ENCODE results near the gene ZW10.

Gene ZW10

DNA sequence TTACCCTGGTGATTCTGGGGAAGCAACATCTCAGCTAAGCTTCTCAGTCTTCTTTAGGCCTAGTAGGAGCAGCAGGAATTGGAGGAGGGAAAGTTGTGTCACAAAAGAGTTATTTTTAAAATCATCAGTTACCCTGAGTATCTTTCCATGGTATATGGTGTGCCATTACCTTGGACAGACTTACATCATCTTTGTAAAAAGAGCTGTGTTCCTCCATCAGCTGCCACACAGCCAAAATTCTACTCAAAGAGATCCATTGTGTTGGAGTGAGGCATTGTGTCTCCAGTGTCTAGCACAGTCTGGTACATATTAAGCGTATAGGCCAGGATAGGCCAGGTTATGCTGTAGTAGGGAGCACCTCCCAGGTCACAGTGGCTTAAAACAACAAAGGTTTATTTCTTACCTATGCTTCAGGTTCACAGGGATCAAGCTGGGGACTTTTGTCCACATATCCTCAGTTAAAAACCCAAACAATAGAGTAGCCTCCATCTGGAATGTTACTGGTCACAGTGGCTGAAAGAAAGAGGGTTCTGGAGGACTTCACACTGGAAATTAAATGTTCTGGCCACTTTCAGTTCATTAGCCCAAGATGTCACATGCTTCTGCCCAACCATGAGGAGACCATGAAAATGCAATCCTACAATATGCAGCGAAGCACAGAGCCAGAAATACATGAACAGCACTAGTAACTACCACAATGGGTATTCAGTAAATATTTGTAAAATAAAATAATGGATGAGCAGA is 57.4 kb downstream of the ZW10 start:
- Histone ChIP-seq H3K79me2 (ENCODE audit: insufficient read depth, low read length) (no peaks in the 10 kb centered on the region), H2AFZ (ENCODE audit: low read depth, low read length) (no peak overlapping the region), H3K4me1 (ENCODE audit: insufficient read depth, low read length) (no peaks in the 10 kb centered on the region), H3K36me3 (ENCODE audit: insufficient read depth, low read length) (peaks cover 5% of the 10 kb centered on the region; the same call in 1 of the 2 replicates), H3K9ac (ENCODE audit: low read depth, low read length) (no peak overlapping the region), H3K27ac (ENCODE audit: low read length) (no peak overlapping the region), H3K4me3 (ENCODE audit: low read depth in 1 of 2, low read length in 2 of 2) (no peak overlapping the region), H3K27me3 (ENCODE audit: insufficient read depth, low read length, poor library complexity) (no peaks in the 10 kb centered on the region), H3K9me3 (ENCODE audit: insufficient read depth, low read length, severe bottlenecking) (no peaks in the 10 kb centered on the region), H4K20me1 (ENCODE audit: insufficient read depth, low read length) (no peaks in the 10 kb centered on the region), H3K4me2 (ENCODE audit: insufficient read depth, low read length) (no peak overlapping the region)
- DNase-seq (no peak), ATAC-seq (ENCODE audit: insufficient read depth, low read depth) (no peak)
- no peak for TF ChIP-seq EZH2 (IDR thresholded peaks at IDR 0.05; ENCODE audit: borderline replicate concordance, low read depth, low read length, severe bottlenecking)
- TF ChIP-seq, protein P1, sequence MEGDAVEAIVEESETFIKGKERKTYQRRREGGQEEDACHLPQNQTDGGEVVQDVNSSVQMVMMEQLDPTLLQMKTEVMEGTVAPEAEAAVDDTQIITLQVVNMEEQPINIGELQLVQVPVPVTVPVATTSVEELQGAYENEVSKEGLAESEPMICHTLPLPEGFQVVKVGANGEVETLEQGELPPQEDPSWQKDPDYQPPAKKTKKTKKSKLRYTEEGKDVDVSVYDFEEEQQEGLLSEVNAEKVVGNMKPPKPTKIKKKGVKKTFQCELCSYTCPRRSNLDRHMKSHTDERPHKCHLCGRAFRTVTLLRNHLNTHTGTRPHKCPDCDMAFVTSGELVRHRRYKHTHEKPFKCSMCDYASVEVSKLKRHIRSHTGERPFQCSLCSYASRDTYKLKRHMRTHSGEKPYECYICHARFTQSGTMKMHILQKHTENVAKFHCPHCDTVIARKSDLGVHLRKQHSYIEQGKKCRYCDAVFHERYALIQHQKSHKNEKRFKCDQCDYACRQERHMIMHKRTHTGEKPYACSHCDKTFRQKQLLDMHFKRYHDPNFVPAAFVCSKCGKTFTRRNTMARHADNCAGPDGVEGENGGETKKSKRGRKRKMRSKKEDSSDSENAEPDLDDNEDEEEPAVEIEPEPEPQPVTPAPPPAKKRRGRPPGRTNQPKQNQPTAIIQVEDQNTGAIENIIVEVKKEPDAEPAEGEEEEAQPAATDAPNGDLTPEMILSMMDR (IDR thresholded peaks at IDR 0.05; ENCODE audit: borderline replicate concordance, extremely low read depth, low read length, poor library complexity, severe bottlenecking) = no peak

GRCh38 chr11:113715273-113715672 is 58.2 kb downstream of the ZW10 start:
- no peak overlapping the region for H3K4me2 ChIP-seq (ENCODE audit: insufficient read depth, low read length)
- H4K20me1 ChIP-seq (ENCODE audit: insufficient read depth, low read length) = no peaks in the 10 kb centered on the region
- no peak overlapping the region for H2AFZ ChIP-seq (ENCODE audit: low read depth, low read length)
- H3K9ac ChIP-seq (ENCODE audit: low read depth, low read length) = no peak overlapping the region
- H3K79me2 ChIP-seq (ENCODE audit: insufficient read depth, low read length) = no peaks in the 10 kb centered on the region
- no peak overlapping the region for H3K4me3 ChIP-seq (ENCODE audit: low read depth in 1 of 2, low read length in 2 of 2)
- H3K9me3 ChIP-seq (ENCODE audit: insufficient read depth, low read length, severe bottlenecking) = no peaks in the 10 kb centered on the region
- ATAC-seq (ENCODE audit: insufficient read depth, low read depth) (no peak), DNase-seq (no peak)
- no peak overlapping the region for H3K27ac ChIP-seq (ENCODE audit: low read length)
- TF ChIP-seq, protein P1 (IDR thresholded peaks at IDR 0.05; ENCODE audit: borderline replicate concordance, extremely low read depth, low read length, poor library complexity, severe bottlenecking) = no peak
- TF ChIP-seq EZH2 (IDR thresholded peaks at IDR 0.05; ENCODE audit: borderline replicate concordance, low read depth, low read length, severe bottlenecking) = no peak
- peaks cover 5% of the 10 kb centered on the region; the same call in 1 of the 2 replicates for H3K36me3 ChIP-seq (ENCODE audit: insufficient read depth, low read length)
- H3K27me3 ChIP-seq (ENCODE audit: insufficient read depth, low read length, poor library complexity) = no peaks in the 10 kb centered on the region
- no peaks in the 10 kb centered on the region for H3K4me1 ChIP-seq (ENCODE audit: insufficient read depth, low read length)

DNA sequence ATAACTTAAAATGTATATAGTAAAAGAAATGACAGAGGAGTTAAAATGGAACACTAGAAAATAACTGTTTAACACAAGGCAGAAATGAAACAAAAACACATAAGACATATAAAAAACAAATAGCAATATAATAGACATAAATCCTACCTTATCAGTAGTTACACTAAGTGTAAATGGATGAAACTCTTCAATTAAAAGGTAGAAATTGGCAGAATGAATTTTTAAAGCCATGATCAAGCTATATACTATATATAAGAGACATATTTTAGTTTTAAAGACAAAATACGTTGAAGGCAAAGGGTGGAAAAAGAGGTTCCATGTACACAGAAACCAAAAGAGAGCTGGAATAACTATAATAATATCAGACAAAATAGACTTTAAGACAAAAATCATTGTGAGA is 62.5 kb downstream of the ZW10 start:
- peaks cover 3% of the 10 kb centered on the region for H3K9me3 ChIP-seq (ENCODE audit: insufficient read depth, low read length, severe bottlenecking)

More for the DNA sequence above, 62.5 kb downstream of the ZW10 start:
- Histone ChIP-seq H3K4me2 (ENCODE audit: insufficient read depth, low read length) (no peak overlapping the region), H3K4me1 (ENCODE audit: insufficient read depth, low read length) (no peaks in the 10 kb centered on the region), H2AFZ (ENCODE audit: low read depth, low read length) (no peak overlapping the region), H3K36me3 (ENCODE audit: insufficient read depth, low read length) (peaks cover 1% of the 10 kb centered on the region; the same call in 1 of the 2 replicates), H4K20me1 (ENCODE audit: insufficient read depth, low read length) (no peaks in the 10 kb centered on the region), H3K79me2 (ENCODE audit: insufficient read depth, low read length) (no peaks in the 10 kb centered on the region), H3K9ac (ENCODE audit: low read depth, low read length) (no peak overlapping the region), H3K4me3 (ENCODE audit: low read depth in 1 of 2, low read length in 2 of 2) (no peak overlapping the region), H3K27ac (ENCODE audit: low read length) (no peak overlapping the region), H3K27me3 (ENCODE audit: insufficient read depth, low read length, poor library complexity) (no peaks in the 10 kb centered on the region)
- ATAC-seq (ENCODE audit: insufficient read depth, low read depth) (no peak), DNase-seq (no peak)
- TF ChIP-seq, protein P1 (IDR thresholded peaks at IDR 0.05; ENCODE audit: borderline replicate concordance, extremely low read depth, low read length, poor library complexity, severe bottlenecking) = no peak
- TF ChIP-seq EZH2 (IDR thresholded peaks at IDR 0.05; ENCODE audit: borderline replicate concordance, low read depth, low read length, severe bottlenecking) = no peak

Data from DND-41 (cell line).